B cell (primary cell): ENCODE data around the gene RCSD1.

Source experiments
- CTCF ChIP-seq: fragments of 200-600 bp; IDR thresholded peaks from one replicate; pipeline ENCODE4 v1.8.0; 2022; ENCODE audit warnings: antibody characterized with exemption, mild to moderate bottlenecking
- EZH2 ChIP-seq: IDR thresholded peaks from 2 replicates; pipeline ENCODE4 v1.6.1; 2012; ENCODE audit warnings: borderline replicate concordance, low read depth, mild to moderate bottlenecking, moderate library complexity, low read length; ENCODE audit not compliant: insufficient read depth, poor library complexity, severe bottlenecking

DNA sequence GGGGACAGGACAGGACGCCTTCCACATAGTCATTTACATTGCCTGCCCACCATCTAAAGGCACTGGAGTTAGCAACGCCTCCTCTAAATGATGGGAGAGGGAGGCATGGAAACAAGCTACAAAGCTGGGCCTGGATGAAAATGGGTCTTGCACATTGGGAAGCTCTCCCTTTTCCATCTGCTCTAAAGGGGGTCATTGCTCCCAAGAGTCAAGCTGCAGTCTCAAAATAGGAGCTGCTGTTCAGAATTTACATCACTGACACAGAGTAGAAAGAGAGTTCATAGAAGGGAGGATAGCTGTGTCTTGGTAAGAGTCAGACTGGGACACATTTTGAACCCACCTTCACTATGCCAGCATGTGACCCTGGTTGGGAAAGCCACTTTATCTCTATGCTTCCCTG is 26.6 kb downstream of the RCSD1 start:
- no peak for TF ChIP-seq CTCF
- TF ChIP-seq EZH2, result no peak
